Activated CD4-positive, alpha-beta T cell treated with anti-CD3 and anti-CD28 coated beads, Interleukin-2, amount 10 ng/mL, durations not matched to agents 7 days and 5 days (primary cell): Measurements from ENCODE around the gene MACF1. TPM values are rescaled to one million over a fixed set of nuclear protein-coding genes. Genes with fewer than 3 reads are reported as not detected.
"Not testable (repeated sequence)": the region's sequence is repeated elsewhere in the genome, so short reads cannot be mapped to it uniquely, and the experiment has no call there.

Experiments
- CTCF ChIA-PET: fragments of 350-600 bp; sonication (Branson Sonifier 250); formaldehyde crosslinking; loops from one replicate; lab custom pipeline; 2021; ENCODE audit warnings: antibody characterized with exemption; lab: Charles Lee
- POLR2A ChIA-PET: fragments of 350-600 bp; sonication (Branson Sonifier 250); formaldehyde crosslinking; loops from one replicate; lab custom pipeline; 2021; ENCODE audit warnings: antibody characterized with exemption; lab: Charles Lee
- DNase-seq: peaks from one replicate; pipeline ENCODE4 v3.0.0-alpha.2; 2020
- H3K27ac Mint-ChIP-seq: one replicate; pipeline ENCODE4 v1.8.0; 2021; ENCODE audit warnings: mild to moderate bottlenecking, moderate library complexity, mixed read lengths
- H3K27me3 Mint-ChIP-seq: one replicate; pipeline ENCODE4 v1.8.0; 2021; ENCODE audit warnings: mixed read lengths
- H3K36me3 Mint-ChIP-seq: one replicate; pipeline ENCODE4 v1.8.0; 2021; ENCODE audit warnings: low read depth, mixed read lengths
- H3K4me1 Mint-ChIP-seq: one replicate; pipeline ENCODE4 v1.8.0; 2021; ENCODE audit warnings: mixed read lengths
- H3K4me3 Mint-ChIP-seq: one replicate; pipeline ENCODE4 v1.8.0; 2021; ENCODE audit warnings: mild to moderate bottlenecking, moderate library complexity, mixed read lengths
- H3K9me3 Mint-ChIP-seq: one replicate; pipeline ENCODE4 v1.8.0; 2021; ENCODE audit warnings: mixed read lengths
- total RNA-seq, 2 experiments: library from RNA; stranded (reverse); gene quantifications; one replicate each; pipeline ENCODE4 v1.2.3, GENCODE V29; 2021

MACF1 gene
- total RNA-seq, 2 experiments from 2014 or later, result 375 to 395 TPM

DNA sequence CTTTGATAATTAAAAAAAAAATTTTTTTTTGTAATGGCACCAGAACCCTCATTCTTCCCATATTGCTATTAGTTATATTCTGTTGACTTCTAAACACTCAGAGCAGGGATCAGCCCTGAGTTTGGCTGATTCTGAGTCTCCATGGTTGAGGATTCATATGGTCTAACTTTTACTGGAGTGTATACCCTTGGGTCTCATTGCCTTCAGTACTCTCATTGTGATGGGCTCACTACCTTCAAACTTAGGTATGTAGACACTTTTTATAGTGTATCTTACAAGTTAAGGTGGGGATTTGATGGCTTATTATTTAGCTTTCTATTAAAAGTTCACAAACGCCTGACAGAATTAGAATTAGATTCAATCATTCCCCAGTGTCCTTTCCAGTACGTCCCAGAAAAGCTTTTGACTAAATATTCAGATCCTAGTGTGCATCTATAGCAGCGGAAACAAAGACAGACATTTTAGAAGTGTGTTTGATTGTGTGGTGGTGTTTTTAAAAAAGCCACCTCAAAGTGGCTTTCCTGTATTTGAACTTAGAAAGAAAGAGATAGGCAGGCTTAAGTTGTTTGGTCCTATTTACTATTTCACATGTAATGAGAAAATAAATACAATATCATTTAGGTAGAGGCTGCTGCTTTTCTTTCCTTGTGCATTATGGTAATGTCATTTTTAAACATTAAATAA lies 1.4 kb downstream of the MACF1 start:
- Mint-ChIP-seq H3K9me3 (peaks cover 4% of the 10 kb centered on the region), H3K27ac (peak overlapping the region; percentile 93), H3K4me1 (peaks cover 56% of the 10 kb centered on the region), H3K27me3 (no peaks in the 10 kb centered on the region), H3K36me3 (peaks cover 20% of the 10 kb centered on the region), H3K4me3 (peak overlapping the region; percentile 87)
- CTCF ChIA-PET, result interaction anchor here (0.8 to 9.1 kb wide), 10 partner anchors 9 to 156 kb away, joined by 3 to 104 read pairs (median 4); no protein-coding TSS in a partner anchor
- no peak for DNase-seq
- POLR2A ChIA-PET, result interaction anchor here (0.7 to 2.1 kb wide), 5 partner anchors 9 to 53 kb away, joined by 3 to 18 read pairs (median 4); no protein-coding TSS in a partner anchor

DNA sequence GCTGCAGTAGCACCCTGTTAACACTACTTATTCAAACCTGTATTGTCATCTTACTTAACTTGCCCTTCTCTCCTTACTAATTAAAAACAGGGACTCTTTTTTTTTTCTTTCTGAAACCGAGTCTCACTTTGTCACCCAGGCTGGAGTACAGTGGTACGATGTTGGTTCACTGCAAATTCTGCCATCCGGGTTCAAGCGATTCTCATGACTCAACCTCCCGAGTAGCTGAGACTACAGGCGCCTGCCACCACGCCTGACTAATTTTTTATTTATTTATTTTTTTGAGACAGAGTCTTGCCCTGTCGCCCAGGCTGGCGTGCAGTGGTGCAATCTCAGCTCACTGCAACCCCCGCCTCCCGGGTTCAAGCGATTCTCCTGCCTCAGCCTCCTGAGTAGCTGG lies 3.9 kb downstream of the MACF1 start:
- Mint-ChIP-seq H3K4me3 (peak overlapping the region; percentile 29), H3K4me1 (peaks cover 50% of the 10 kb centered on the region), H3K36me3 (peaks cover 21% of the 10 kb centered on the region)
- H3K27me3 Mint-ChIP-seq, POLR2A ChIA-PET, DNase-seq, H3K27ac Mint-ChIP-seq, H3K9me3 Mint-ChIP-seq: not testable (repeated sequence)
- CTCF ChIA-PET, result interaction anchor here (1.5 to 9.1 kb wide), 2 partner anchors 16 to 24 kb away, joined by 3 to 104 read pairs; no protein-coding TSS in a partner anchor

DNA sequence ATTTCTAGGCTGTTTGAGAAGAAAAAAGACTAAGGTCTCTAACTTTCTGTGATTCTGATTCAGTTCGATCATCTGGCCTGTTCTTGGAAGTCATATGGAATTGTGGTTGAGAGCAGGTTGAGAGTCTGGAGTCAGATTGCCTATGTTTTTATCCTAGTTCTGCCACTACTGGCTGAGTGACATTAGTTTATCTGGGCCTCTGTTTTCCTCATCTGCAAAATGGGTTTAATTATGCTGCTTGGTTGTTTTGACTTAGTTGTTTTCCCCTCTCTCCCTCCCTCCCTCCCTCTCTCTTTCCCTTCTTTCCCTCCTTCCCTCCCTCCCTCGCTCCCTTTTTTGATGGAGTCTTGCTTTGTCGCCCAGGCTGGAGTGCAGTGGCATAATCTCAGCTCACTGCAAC lies 6.2 kb downstream of the MACF1 start:
- peaks cover 4% of the 10 kb centered on the region for H3K9me3 Mint-ChIP-seq
- H3K4me3 Mint-ChIP-seq, result no peak overlapping the region
- peaks cover 54% of the 10 kb centered on the region for H3K4me1 Mint-ChIP-seq
- no peak overlapping the region for H3K27ac Mint-ChIP-seq
- ChIA-PET CTCF (interaction anchor here (0.6 to 9.1 kb wide), 3 partner anchors 18 to 504 kb away, joined by 4 to 104 read pairs (median 5); no protein-coding TSS in a partner anchor), POLR2A (no interaction called here)
- peaks cover 30% of the 10 kb centered on the region for H3K36me3 Mint-ChIP-seq
- DNase-seq, result no peak
- H3K27me3 Mint-ChIP-seq, result no peaks in the 10 kb centered on the region

DNA sequence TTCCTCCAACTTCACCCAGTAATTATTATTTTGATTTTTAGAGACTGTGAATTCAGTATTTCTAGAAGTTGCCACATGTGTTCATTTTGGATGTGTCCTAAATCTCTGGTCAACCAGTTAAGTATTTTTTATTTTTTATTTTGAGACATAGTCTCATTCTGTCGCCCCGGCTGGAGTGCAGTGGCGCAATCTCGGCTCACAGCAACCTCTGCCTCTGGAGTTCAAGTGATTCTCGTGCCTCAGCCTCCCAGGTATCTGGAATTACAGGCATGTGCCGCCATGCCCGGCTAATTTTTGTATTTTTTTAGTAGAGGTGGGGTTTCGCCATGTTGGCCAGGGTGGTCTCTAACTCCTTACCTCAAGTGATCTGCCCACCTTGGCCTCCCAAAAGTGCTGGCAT lies 8.0 kb downstream of the MACF1 start:
- peaks cover 51% of the 10 kb centered on the region for H3K4me1 Mint-ChIP-seq
- DNase-seq, result no peak
- H3K27me3 Mint-ChIP-seq, result no peaks in the 10 kb centered on the region
- peaks cover 4% of the 10 kb centered on the region for H3K9me3 Mint-ChIP-seq
- no peak overlapping the region for H3K27ac Mint-ChIP-seq
- CTCF ChIA-PET, result interaction anchor here (5.2 kb wide), 1 partner anchor 20 kb away, joined by 56 read pairs; no protein-coding TSS in a partner anchor
- POLR2A ChIA-PET, result no interaction called here
- no peak overlapping the region for H3K4me3 Mint-ChIP-seq
- H3K36me3 Mint-ChIP-seq, result peaks cover 38% of the 10 kb centered on the region

DNA sequence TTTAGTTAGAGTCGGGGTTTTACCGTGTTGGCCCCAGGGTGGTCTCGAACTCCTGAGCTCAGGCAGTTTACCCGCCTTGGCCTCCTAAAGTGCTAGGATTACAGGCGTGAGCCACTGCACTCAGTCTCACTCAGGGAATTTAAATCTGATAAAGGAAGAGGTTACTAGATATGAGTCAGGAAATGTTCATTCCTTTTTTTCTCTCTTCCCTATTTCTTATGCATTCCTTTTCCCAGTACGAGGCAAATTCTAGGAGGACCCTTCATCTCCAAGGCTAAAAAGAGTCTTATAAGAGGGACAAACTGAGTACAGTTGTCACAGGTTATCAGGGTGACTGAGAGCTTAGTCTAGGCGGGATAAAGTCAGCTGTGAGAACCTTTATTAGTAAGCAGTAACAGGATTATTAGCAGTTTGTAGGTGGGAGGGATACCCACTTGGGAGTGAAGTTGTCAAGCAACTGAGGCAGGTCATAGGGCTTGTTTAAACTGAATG lies 9.1 kb downstream of the MACF1 start:
- H3K4me1 Mint-ChIP-seq, result peaks cover 52% of the 10 kb centered on the region
- no peaks in the 10 kb centered on the region for H3K27me3 Mint-ChIP-seq
- H3K36me3 Mint-ChIP-seq, result peaks cover 41% of the 10 kb centered on the region
- CTCF ChIA-PET, result interaction anchor here (0.6 to 5.2 kb wide), 4 partner anchors 8 to 1028 kb away, joined by 3 to 56 read pairs (median 14); partner anchors contain the start of gene MACF1
- POLR2A ChIA-PET, result no interaction called here
- H3K27ac Mint-ChIP-seq, result no peak overlapping the region
- peaks cover 4% of the 10 kb centered on the region for H3K9me3 Mint-ChIP-seq
- H3K4me3 Mint-ChIP-seq, result no peak overlapping the region
- no peak for DNase-seq

DNA sequence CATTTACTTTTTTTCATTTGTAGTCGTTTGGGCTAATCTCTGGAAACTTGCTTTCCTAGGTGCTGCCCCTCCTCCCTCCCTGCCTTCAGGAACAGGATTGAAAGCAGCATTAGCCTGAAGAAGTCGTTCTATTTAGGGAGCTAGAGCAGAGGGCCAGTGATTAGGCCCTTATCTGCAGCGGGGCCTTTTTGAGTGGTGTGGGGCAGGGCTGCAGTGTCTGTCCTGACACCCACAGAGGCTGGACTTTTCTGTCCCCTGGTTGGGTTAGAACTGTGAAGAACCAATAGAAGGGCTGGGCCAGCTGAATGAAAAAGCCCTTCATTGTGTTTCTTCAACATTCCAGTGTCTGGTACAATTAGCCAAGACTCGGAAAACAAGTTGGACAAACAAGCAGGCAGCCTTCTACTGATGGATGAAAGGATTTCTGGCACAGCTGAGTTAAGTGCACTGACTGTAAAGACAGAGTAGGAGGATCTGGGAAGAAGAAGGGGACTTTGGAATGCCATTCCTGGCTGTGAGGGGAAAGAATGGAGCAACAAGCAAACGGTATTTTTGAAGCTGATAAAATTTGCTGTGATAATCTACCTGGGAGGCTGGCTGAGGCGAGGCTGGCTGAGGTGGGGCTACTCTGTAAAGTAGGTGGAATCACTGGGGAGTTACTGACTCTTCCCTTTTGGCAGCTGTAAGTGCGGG lies 9.7 kb downstream of the MACF1 start:
- peak overlapping the region; percentile 11 for H3K27ac Mint-ChIP-seq
- no peaks in the 10 kb centered on the region for H3K27me3 Mint-ChIP-seq
- CTCF ChIA-PET, result interaction anchor here (0.6 to 5.2 kb wide), 7 partner anchors 9 to 22 kb away, joined by 3 to 56 read pairs (median 4); partner anchors contain the start of gene MACF1
- H3K4me3 Mint-ChIP-seq, result peak overlapping the region; percentile 12
- no peak for DNase-seq
- peaks cover 57% of the 10 kb centered on the region for H3K4me1 Mint-ChIP-seq
- peaks cover 41% of the 10 kb centered on the region for H3K36me3 Mint-ChIP-seq
- peaks cover 4% of the 10 kb centered on the region for H3K9me3 Mint-ChIP-seq
- POLR2A ChIA-PET, result interaction anchor here (1.4 kb wide), 1 partner anchor 9 kb away, joined by 11 read pairs; no protein-coding TSS in a partner anchor

DNA sequence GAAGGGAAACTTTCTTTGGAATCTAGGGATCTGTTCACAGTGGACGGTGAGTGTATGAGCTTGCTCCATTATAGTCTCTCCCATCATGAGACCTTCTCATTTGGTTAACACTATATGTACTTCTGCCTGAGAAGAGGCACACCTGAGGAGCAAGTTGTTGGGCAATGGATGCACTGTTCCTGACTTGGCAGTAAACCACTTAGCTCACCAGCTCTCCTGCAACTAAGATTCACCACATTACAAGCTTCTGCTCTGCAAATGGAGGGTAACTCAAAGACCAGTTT lies 10.2 kb downstream of the MACF1 start:
- Mint-ChIP-seq H3K27ac (peak overlapping the region; percentile 92), H3K4me3 (peak overlapping the region; percentile 92), H3K9me3 (no peaks in the 10 kb centered on the region), H3K27me3 (no peaks in the 10 kb centered on the region), H3K36me3 (peaks cover 41% of the 10 kb centered on the region), H3K4me1 (peaks cover 57% of the 10 kb centered on the region)
- DNase-seq, result no peak
- ChIA-PET CTCF (interaction anchor here (0.5 to 5.2 kb wide), 10 partner anchors 9 to 76 kb away, joined by 3 to 56 read pairs (median 4); partner anchors contain the start of gene MACF1), POLR2A (interaction anchor here (0.7 to 1.4 kb wide), 2 partner anchors 9 to 23 kb away, joined by 4 to 11 read pairs; no protein-coding TSS in a partner anchor)

DNA sequence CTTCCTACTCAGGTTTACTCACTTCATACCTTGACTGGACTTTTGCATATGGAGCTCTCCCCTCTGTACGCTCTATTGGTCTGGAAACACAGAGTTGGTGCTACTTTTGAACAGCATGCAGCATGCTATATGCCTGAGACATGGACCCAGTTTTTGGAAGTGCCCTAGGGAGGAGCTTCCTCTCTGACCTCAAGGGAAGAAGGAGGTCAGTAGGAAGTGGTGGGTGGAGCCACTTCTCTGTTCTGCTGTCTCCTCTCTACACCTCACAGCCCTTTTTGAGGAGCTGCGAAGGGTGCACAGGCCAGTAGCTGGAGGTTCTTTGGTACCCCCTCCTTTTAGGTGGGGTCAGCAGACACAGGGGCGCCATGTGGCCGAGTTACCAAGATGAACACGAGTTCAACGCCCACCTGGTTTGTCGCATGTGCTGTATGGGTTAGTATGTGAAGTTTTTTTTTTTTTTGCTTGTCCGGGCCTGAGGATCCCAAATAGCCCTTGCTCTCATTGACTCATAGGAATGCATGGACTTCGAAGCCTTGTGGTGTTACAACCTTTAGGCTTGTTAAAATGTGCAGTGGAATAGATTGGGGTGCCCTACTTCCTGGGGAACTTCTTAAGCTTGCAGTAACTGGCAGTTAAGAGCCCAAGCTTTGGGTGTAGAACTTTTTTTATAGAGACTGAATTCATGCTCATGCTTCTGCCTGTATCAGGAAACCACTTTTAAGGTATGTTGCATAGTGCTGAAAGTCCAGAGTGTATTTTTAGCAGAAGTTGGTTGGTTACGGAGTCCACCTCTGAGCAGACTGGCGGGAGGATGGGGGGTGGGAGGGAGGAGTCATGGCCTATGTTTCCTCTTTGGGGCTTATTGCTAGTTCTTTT lies 10.7 kb downstream of the MACF1 start:
- peaks cover 42% of the 10 kb centered on the region for H3K36me3 Mint-ChIP-seq
- no peaks in the 10 kb centered on the region for H3K27me3 Mint-ChIP-seq
- no peaks in the 10 kb centered on the region for H3K9me3 Mint-ChIP-seq
- peak overlapping the region; percentile 92 for H3K27ac Mint-ChIP-seq
- peak; percentile 51 for DNase-seq
- POLR2A ChIA-PET, result interaction anchor here (0.6 to 1.4 kb wide), 3 partner anchors 10 to 24 kb away, joined by 3 to 11 read pairs (median 4); no protein-coding TSS in a partner anchor
- peak overlapping the region; percentile 92 for H3K4me3 Mint-ChIP-seq
- peaks cover 57% of the 10 kb centered on the region for H3K4me1 Mint-ChIP-seq
- CTCF ChIA-PET, result interaction anchor here (0.5 to 5.2 kb wide), 12 partner anchors 8 to 195 kb away, joined by 3 to 56 read pairs (median 4); partner anchors contain the start of gene MACF1

DNA sequence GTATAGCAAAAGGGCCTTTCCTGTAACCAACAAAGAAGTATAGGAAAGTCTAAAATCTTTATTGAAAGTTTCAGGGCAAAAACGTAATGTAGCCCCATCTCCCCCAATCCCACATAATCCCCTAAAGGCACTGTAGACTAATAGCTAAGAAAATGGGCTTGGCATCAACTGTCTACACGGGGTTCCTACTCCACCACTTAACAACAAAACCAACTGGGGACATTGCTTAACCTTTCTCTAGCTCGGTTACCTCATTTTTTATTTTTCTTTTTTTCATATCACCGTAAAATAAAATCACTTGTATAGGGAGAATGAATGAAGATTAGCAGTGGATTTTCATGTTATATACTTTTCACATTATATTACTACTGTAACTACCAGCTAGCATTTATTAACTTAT lies 12.3 kb downstream of the MACF1 start:
- ChIA-PET CTCF (interaction anchor here (0.8 to 1.7 kb wide), 6 partner anchors 10 to 118 kb away, joined by 3 to 7 read pairs (median 4); partner anchors contain the start of gene MACF1), POLR2A (no interaction called here)
- DNase-seq, result no peak
- Mint-ChIP-seq H3K27ac (peak overlapping the region; percentile 92), H3K4me1 (peaks cover 64% of the 10 kb centered on the region), H3K27me3 (no peaks in the 10 kb centered on the region), H3K36me3 (peaks cover 48% of the 10 kb centered on the region), H3K4me3 (peak overlapping the region; percentile 92), H3K9me3 (no peaks in the 10 kb centered on the region)

DNA sequence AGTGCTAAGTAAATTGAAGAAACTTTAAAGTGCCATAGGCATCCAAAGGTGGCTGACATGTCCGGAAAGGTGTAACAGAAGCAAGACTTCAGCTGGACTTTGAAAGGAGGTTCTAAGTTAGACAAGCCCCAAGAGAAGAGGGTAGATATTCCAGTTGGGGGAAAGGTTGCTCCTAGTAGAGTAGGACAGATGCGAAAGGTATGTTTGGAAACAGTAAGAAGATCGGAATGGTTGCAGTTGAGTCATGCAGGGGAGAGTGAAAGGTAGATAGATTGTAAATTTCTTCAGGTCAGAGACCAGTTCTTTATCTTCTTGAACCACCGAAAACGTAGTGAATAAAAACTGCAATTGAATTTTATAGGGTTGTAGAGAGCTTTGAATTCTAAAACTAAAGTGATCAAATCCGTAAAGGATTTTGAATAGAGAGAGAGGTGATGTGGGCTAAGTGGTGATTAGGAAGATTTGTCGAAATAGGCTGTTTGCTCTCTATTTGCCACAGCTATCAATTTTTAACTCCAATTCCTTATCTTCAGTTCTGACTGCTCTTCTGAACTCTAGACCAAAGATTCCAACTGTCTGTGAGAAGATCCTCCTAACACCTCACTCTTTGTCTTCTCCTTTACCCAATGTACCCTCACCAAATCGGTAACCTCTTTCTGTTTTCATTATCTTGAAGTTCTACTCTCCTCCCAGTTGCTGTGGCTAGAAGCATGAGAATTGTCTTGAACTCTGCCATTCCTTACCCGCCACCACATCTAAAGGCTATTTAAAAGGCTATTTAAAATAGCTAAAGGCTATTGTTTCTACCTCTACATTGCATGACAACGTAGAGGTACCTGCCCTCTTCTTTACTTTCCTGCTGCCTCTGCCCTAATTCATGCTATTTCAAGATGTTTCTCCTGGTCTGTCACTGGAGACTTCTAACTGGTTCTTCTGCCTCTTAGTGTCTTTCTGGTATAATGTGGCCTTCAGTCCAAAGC lies 16.7 kb downstream of the MACF1 start:
- H3K27ac Mint-ChIP-seq, result no peak overlapping the region
- no peaks in the 10 kb centered on the region for H3K27me3 Mint-ChIP-seq
- no peaks in the 10 kb centered on the region for H3K9me3 Mint-ChIP-seq
- ChIA-PET POLR2A (interaction anchor here (0.8 kb wide), 1 partner anchor 37 kb away, joined by 4 read pairs; no protein-coding TSS in a partner anchor), CTCF (interaction anchor here (0.7 to 2.8 kb wide), 6 partner anchors 9 to 444 kb away, joined by 3 to 16 read pairs (median 4); partner anchors contain the start of gene MACF1)
- peaks cover 61% of the 10 kb centered on the region for H3K4me1 Mint-ChIP-seq
- no peak for DNase-seq
- peaks cover 62% of the 10 kb centered on the region for H3K36me3 Mint-ChIP-seq
- H3K4me3 Mint-ChIP-seq, result no peak overlapping the region
